Suppressor macrophage treated with lipopolysaccharide for 4 hours (primary cell): ENCODE results near the gene FUBP3.

Experiments
- DNase-seq: peaks from one replicate; pipeline ENCODE4 v3.0.0-alpha.2; 2020

Gene FUBP3

DNA sequence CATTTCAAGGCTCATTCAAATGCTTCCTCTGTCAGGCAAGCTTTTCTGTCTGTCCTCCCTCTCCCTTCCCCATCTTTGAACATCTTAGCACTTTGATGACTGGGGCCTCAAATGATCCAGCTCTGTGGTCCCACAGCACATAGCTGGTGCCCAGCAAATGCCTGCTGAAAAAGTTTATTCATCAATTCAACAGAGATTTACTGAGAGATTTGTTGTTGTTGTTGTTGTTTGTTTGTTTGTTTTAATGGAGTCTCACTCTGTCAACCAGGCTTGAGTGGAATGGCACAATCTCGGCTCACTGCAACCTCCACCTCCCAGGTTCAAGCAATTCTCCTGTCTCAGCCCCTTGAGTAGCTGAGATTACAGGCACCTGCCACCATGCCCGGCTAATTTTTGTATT is 108.2 kb downstream of the FUBP3 start:
- no peak for DNase-seq
